ENCODE measurements around the gene MIAT. TPM values are rescaled to one million over a fixed set of nuclear protein-coding genes. Genes with fewer than 3 reads are reported as not detected.
A peak's percentile ranks its signal among the peaks of the same experiment; 100 is the strongest.

MIAT gene
- total and polyA plus RNA-seq, 2 of the 4 experiments (the other 2 are of a cell fraction): 0.54 to 0.65 TPM

DNA sequence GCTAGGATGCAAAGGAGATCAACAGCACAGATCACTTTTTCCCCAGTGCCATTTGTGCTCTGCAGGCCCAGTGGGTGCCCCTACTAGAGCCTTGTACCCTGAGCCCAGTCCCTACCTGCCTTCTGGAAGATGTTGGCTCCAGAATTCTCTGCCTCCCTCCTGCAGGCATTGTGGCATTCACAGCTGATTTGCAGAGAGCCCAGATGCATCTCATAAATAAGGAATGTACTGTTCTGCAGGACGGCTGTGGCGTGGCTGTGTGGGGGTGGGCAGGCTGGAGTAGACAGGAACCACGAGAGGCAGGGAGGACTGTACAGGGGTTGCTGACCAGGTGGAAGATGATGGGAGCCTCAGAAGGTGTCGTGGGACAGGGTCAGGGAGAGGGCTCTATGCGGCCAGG, 11.2 kb upstream of the MIAT start (continued):
- TF ChIP-seq, protein P1, sequence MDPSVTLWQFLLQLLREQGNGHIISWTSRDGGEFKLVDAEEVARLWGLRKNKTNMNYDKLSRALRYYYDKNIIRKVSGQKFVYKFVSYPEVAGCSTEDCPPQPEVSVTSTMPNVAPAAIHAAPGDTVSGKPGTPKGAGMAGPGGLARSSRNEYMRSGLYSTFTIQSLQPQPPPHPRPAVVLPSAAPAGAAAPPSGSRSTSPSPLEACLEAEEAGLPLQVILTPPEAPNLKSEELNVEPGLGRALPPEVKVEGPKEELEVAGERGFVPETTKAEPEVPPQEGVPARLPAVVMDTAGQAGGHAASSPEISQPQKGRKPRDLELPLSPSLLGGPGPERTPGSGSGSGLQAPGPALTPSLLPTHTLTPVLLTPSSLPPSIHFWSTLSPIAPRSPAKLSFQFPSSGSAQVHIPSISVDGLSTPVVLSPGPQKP (IDR thresholded peaks at IDR 0.05; ENCODE audit: borderline replicate concordance, low read depth, low read length): no peak
- no peak for TF ChIP-seq CEBPB (IDR thresholded peaks at IDR 0.05; ENCODE audit: low read depth, low read length)
- no peak for TF ChIP-seq RFX5 (IDR thresholded peaks at IDR 0.05; ENCODE audit: low read depth, low read length)

- Histone ChIP-seq H3K27me3 (ENCODE audit: control insufficient read depth, insufficient read depth, low read length) (peaks cover 51% of the 10 kb centered on the region), H3K9ac (ENCODE audit: low read depth, low read length) (no peak overlapping the region), H2AFZ (replicated peaks; ENCODE audit: low read length, poor library complexity) (peak overlapping the region; percentile 61), H3K56ac (ENCODE audit: extremely low read depth, insufficient read depth, low read length) (no peak overlapping the region), H3K36me3 (ENCODE audit: control insufficient read depth, insufficient read depth, low read length) (no peaks in the 10 kb centered on the region), H4K5ac (ENCODE audit: low read depth, low read length) (no peak overlapping the region), H3K9me1 (ENCODE audit: insufficient read depth, low read length) (peaks cover 10% of the 10 kb centered on the region; the same call in 1 of the 2 replicates), H2BK5ac (ENCODE audit: low read depth, low read length, poor library complexity, severe bottlenecking) (no peak overlapping the region), H2BK20ac (ENCODE audit: low read depth, low read length) (no peak overlapping the region), H2BK15ac (ENCODE audit: low read depth, low read length) (no peak overlapping the region), H4K20me1 (ENCODE audit: insufficient read depth, low read length) (no peaks in the 10 kb centered on the region), H2AK5ac (ENCODE audit: low read depth, low read length) (no peak overlapping the region), H3K14ac (replicated peaks; ENCODE audit: low read depth, low read length) (no peak overlapping the region), H3K4me1 (ENCODE audit: control insufficient read depth, insufficient read depth, low read length) (peaks cover 6% of the 10 kb centered on the region), H3K23ac (ENCODE audit: low read depth, low read length) (no peak overlapping the region), H3K4me3 (ENCODE audit: insufficient read depth, low read depth, low read length) (no peak overlapping the region), H3K4me2 (ENCODE audit: low read depth, low read length) (no peak overlapping the region), H3K18ac (ENCODE audit: low read depth, low read length) (no peak overlapping the region), H4K8ac (ENCODE audit: low read depth in 2 of 2, low read length in 2 of 2) (no peak overlapping the region), H4K91ac (ENCODE audit: insufficient read depth, low read depth, low read length) (no peak overlapping the region), H3K27ac (ENCODE audit: insufficient read depth, low read length) (no peak overlapping the region), H3K4ac (ENCODE audit: low read depth, low read length) (no peak overlapping the region), H2BK120ac (ENCODE audit: low read depth, low read length) (no peak overlapping the region), H2AK9ac (replicated peaks; ENCODE audit: low read depth, low read length, poor library complexity) (peak overlapping the region; percentile 23), H3K9me3 (ENCODE audit: control insufficient read depth, insufficient read depth, low read length) (peaks cover 2% of the 10 kb centered on the region), H3K79me1 (ENCODE audit: low read depth in 1 of 2, low read length in 2 of 2) (no peaks in the 10 kb centered on the region)
- POLR2A ChIA-PET (ENCODE audit: unreplicated experiment): no interaction called here
- in situ Hi-C loops (cut with MboI; ENCODE audit: low sequenced_read_pairs) (no loop called here), intact Hi-C loops (cut with micrococcal nuclease) (no loop called here), dilution Hi-C loops (cut with HindIII; ENCODE audit: low sequenced_read_pairs, unreplicated experiment) (no loop called here)
- DNase-seq (no peak), ATAC-seq (ENCODE audit: low read depth) (no peak)
- CTCF ChIA-PET: no interaction called here
- no peak for TF ChIP-seq CHD1 (IDR thresholded peaks at IDR 0.05; ENCODE audit: low read depth, low read length)
- WGBS, 2 experiments (ENCODE audit: extremely low coverage in 2 of 2, insufficient read length in 1 of 2): 24% methylated on average over 11 of the region's 17 CpGs; no CpG with 5 or more reads in 1 of the 2 experiments
- no TSS peak for BruUV-seq (replicated peaks)
Observed at GRCh38 chr22:26648011-26648497, 9.3 kb upstream of the MIAT start.

All from IMR-90 (cell line).